Epithelial cell of esophagus (primary cell): ENCODE data around the gene PSKH1.

Experiments used
- DNase-seq: peaks from one replicate; pipeline ENCODE4 v3.0.0; 2010; ENCODE audit warnings: low read depth
- H3K4me3 ChIP-seq: 2 replicates; pipeline ENCODE4 v1.5.1; 2011; ENCODE audit warnings: mild to moderate bottlenecking, low read length, control low read depth
- CTCF ChIP-seq: IDR thresholded peaks from 2 replicates; pipeline ENCODE4 v1.5.1; 2011; ENCODE audit warnings: low read depth, mild to moderate bottlenecking, low read length, control low read depth, inconsistent platforms; ENCODE audit not compliant: insufficient read depth; ENCODE audit errors: missing control alignments

PSKH1 gene

GRCh38 chr16:67953641-67954375 is 60.8 kb downstream of the PSKH1 start:
- no peak for TF ChIP-seq CTCF
- no peak overlapping the region for H3K4me3 ChIP-seq
- DNase-seq: no peak

GRCh38 chr16:67954421-67955196 is 61.6 kb downstream of the PSKH1 start:
- H3K4me3 ChIP-seq: no peak overlapping the region
- no peak for DNase-seq
- TF ChIP-seq CTCF: no peak

GRCh38 chr16:67957622-67958021 is 64.6 kb downstream of the PSKH1 start:
- no peak for DNase-seq
- no peak for TF ChIP-seq CTCF
- no peak overlapping the region for H3K4me3 ChIP-seq

- no peak for TF ChIP-seq CTCF
- H3K4me3 ChIP-seq: no peak overlapping the region
- DNase-seq: no peak
Observed at GRCh38 chr16:67959536-67960329, 66.7 kb downstream of the PSKH1 start.

GRCh38 chr16:67961551-67961957 is 68.5 kb downstream of the PSKH1 start:
- DNase-seq: peak; percentile 99
- no peak for TF ChIP-seq CTCF
- no peak overlapping the region for H3K4me3 ChIP-seq

GRCh38 chr16:67962135-67962534 is 69.1 kb downstream of the PSKH1 start:
- no peak for DNase-seq
- no peak overlapping the region for H3K4me3 ChIP-seq
- TF ChIP-seq CTCF: no peak
